Colonic mucosa (tissue), 4 donors: Measurements from ENCODE around the gene PARM1. TPM values are rescaled to one million over a fixed set of nuclear protein-coding genes. Genes with fewer than 3 reads are reported as not detected.

Experiments
- DNase-seq: peaks from one replicate; pipeline ENCODE4 v3.0.0-alpha.2; 2020
- H3K27ac ChIP-seq: fragments of 200-600 bp; one replicate; pipeline ENCODE4 v1.8.0; 2021
- H3K27me3 ChIP-seq: fragments of 200-600 bp; one replicate; pipeline ENCODE4 v1.8.0; 2021
- H3K36me3 ChIP-seq: fragments of 200-600 bp; one replicate; pipeline ENCODE4 v1.8.0; 2021
- H3K4me1 ChIP-seq: fragments of 200-600 bp; one replicate; pipeline ENCODE4 v1.8.0; 2021; ENCODE audit warnings: mild to moderate bottlenecking
- H3K4me3 ChIP-seq: fragments of 200-600 bp; one replicate; pipeline ENCODE4 v1.8.0; 2021
- H3K9ac ChIP-seq, 2 donors: one replicate each; pipeline ENCODE4 v1.7.0; 2013; ENCODE audit warnings: control low read depth in 2 of 2, low read depth in 2 of 2, low read length in 2 of 2
- H3K9me3 ChIP-seq: fragments of 200-600 bp; one replicate; pipeline ENCODE4 v1.8.0; 2021
- intact Hi-C: fragments of 100-400 bp; cut with DNase I; formaldehyde crosslinking; loops from one replicate; pipeline ENCODE4 v1.14.1; 2022
- total RNA-seq, 2 donors: library from RNA; stranded (reverse); fragmentation: NEBNext Ultra II Directional in 1 of 2; extraction: Animal tissue kit (Norgen Biotek cat#: 25700) in 1 of 2; gene quantifications; one replicate each; pipeline ENCODE4 v1.2.1, GENCODE V29; 2021
- TF ChIP-seq, protein P1 (sequence below): fragments of 200-600 bp; IDR thresholded peaks from one replicate; pipeline ENCODE4 v1.8.0; 2022; ENCODE audit warnings: antibody characterized with exemption, mild to moderate bottlenecking
- donor health status: healthy.
- donor health status: DM: no; HTN: no; CAD: no.
- donor health status: DM: no; HTN: no; CAD: no.

PARM1 gene
- total RNA-seq, 2 donors from 2014 or later = 165 to 280 TPM

- no peaks in the 10 kb centered on the region for H3K9me3 ChIP-seq
- TF ChIP-seq, protein P1, sequence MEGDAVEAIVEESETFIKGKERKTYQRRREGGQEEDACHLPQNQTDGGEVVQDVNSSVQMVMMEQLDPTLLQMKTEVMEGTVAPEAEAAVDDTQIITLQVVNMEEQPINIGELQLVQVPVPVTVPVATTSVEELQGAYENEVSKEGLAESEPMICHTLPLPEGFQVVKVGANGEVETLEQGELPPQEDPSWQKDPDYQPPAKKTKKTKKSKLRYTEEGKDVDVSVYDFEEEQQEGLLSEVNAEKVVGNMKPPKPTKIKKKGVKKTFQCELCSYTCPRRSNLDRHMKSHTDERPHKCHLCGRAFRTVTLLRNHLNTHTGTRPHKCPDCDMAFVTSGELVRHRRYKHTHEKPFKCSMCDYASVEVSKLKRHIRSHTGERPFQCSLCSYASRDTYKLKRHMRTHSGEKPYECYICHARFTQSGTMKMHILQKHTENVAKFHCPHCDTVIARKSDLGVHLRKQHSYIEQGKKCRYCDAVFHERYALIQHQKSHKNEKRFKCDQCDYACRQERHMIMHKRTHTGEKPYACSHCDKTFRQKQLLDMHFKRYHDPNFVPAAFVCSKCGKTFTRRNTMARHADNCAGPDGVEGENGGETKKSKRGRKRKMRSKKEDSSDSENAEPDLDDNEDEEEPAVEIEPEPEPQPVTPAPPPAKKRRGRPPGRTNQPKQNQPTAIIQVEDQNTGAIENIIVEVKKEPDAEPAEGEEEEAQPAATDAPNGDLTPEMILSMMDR = no peak
- no peaks in the 10 kb centered on the region for H3K36me3 ChIP-seq
- no peaks in the 10 kb centered on the region for H3K27me3 ChIP-seq
- intact Hi-C loops = no loop called here
- H3K9ac ChIP-seq = no peak overlapping the region
- H3K4me3 ChIP-seq = no peak overlapping the region
- H3K27ac ChIP-seq = no peak overlapping the region
- DNase-seq = no peak
- no peaks in the 10 kb centered on the region for H3K4me1 ChIP-seq
Observed at GRCh38 chr4:75053352-75053751, 120.4 kb downstream of the PARM1 start.

DNA sequence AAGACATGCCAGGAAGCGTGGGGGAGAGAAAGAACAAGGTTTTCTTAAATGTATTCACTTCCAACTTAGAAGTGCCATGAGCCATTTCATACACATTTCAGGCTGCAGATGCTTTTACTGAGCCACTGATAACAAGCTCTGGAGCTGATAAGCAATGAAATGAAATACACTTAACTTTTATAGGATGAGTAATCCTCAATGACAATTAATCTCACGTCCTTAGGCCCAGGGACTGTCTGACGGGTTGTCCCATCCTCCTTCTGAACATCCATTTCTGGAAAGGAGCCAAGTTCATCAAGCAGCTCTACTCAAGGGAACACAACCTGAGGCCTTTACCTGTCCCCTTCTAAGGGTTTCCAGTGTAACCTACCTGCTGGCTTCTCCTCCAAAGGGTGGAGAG is 121.2 kb downstream of the PARM1 start:
- intact Hi-C loops = no loop called here
- DNase-seq = no peak
- no peak overlapping the region for H3K9ac ChIP-seq
- H3K36me3 ChIP-seq = no peaks in the 10 kb centered on the region
- H3K4me3 ChIP-seq = no peak overlapping the region
- H3K4me1 ChIP-seq = no peaks in the 10 kb centered on the region
- no peaks in the 10 kb centered on the region for H3K27me3 ChIP-seq
- TF ChIP-seq, protein P1 = no peak
- no peak overlapping the region for H3K27ac ChIP-seq
- H3K9me3 ChIP-seq = no peaks in the 10 kb centered on the region

- no peaks in the 10 kb centered on the region for H3K27me3 ChIP-seq
- no peak overlapping the region for H3K9ac ChIP-seq
- no peaks in the 10 kb centered on the region for H3K36me3 ChIP-seq
- no peaks in the 10 kb centered on the region for H3K9me3 ChIP-seq
- H3K4me3 ChIP-seq = no peak overlapping the region
- no peaks in the 10 kb centered on the region for H3K4me1 ChIP-seq
- H3K27ac ChIP-seq = no peak overlapping the region
- intact Hi-C loops = no loop called here
- TF ChIP-seq, protein P1 = no peak
- no peak for DNase-seq
Observed at GRCh38 chr4:75056277-75056676, 123.4 kb downstream of the PARM1 start.

DNA sequence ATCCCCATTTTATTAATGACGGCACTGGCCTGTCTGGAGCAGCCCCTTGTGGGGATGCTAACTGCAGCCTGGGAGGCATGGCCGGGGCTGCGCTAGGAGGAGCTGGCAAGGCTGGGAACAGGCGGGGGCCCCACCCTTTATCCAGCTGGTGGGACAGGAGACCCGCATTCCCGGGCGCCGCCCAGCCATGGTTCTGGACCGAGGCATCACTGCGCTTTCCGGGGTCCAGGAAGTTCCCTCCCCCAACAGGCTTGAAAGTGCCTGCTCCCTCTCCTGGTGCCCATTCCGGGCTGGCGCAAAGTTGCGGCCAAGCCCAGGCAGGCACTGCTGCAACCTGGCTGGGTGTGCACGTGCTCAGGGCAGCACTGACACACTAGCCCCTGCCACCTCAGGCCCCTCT is 124.5 kb downstream of the PARM1 start:
- TF ChIP-seq, protein P1 = no peak
- Histone ChIP-seq H3K27me3 (no peaks in the 10 kb centered on the region), H3K4me1 (no peaks in the 10 kb centered on the region), H3K36me3 (no peaks in the 10 kb centered on the region), H3K9me3 (no peaks in the 10 kb centered on the region), H3K4me3 (no peak overlapping the region), H3K9ac (no peak overlapping the region), H3K27ac (no peak overlapping the region)
- DNase-seq = no peak
- intact Hi-C loops = no loop called here

DNA sequence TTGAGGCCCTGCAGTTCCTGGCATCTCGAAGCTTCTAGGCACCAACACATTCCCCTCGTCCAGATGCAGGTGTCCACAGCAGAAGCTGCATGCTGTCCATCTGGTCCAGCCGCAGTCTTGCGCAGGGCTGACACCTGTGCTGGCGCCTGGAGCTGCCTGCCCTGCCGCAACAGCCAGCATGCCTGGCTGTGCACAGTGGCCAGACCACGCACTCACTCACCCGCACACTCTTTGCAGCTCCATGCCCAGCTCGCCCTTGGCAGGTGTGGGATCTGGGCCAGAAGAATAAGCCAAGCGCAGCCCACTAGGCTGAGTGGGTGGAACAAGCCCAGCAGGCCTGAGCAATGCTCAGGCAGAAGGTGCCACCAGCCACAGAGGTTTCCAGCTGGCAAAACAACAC is 125.6 kb downstream of the PARM1 start:
- TF ChIP-seq, protein P1 = no peak
- H3K9me3 ChIP-seq = no peaks in the 10 kb centered on the region
- no peak overlapping the region for H3K27ac ChIP-seq
- intact Hi-C loops = no loop called here
- DNase-seq = no peak
- H3K9ac ChIP-seq = no peak overlapping the region
- H3K27me3 ChIP-seq = no peaks in the 10 kb centered on the region
- no peaks in the 10 kb centered on the region for H3K4me1 ChIP-seq
- no peaks in the 10 kb centered on the region for H3K36me3 ChIP-seq
- H3K4me3 ChIP-seq = no peak overlapping the region

- H3K27me3 ChIP-seq = no peaks in the 10 kb centered on the region
- no peaks in the 10 kb centered on the region for H3K9me3 ChIP-seq
- no peak overlapping the region for H3K27ac ChIP-seq
- H3K36me3 ChIP-seq = no peaks in the 10 kb centered on the region
- H3K4me1 ChIP-seq = no peaks in the 10 kb centered on the region
- TF ChIP-seq, protein P1 = no peak
- no peak for DNase-seq
- no peak overlapping the region for H3K4me3 ChIP-seq
- intact Hi-C loops = no loop called here
- H3K9ac ChIP-seq = no peak overlapping the region
Observed at GRCh38 chr4:75063433-75063832, 130.5 kb downstream of the PARM1 start.
